Liver (tissue), 3 donors: Measurements from ENCODE around the gene CCR4.

Source experiments
- ATF3 ChIP-seq: IDR thresholded peaks from 2 replicates; pipeline ENCODE4 v1.6.1; 2016; ENCODE audit warnings: antibody characterized with exemption
- EGR1 ChIP-seq, 2 donors: IDR thresholded peaks; 2 replicates each; pipeline ENCODE4 v1.6.1; 2016 to 2018; ENCODE audit warnings: antibody characterized with exemption in 2 of 2, low read depth in 2 of 2
- GABPA ChIP-seq, 2 donors: IDR thresholded peaks in 1 of 2; conservative IDR thresholded peaks in 1 of 2; 2 replicates each; pipeline ENCODE4 v1.6.1; 2016; ENCODE audit warnings: antibody characterized with exemption in 2 of 2, mild to moderate bottlenecking in 1 of 2, moderate library complexity in 1 of 2
- HNF4G ChIP-seq: IDR thresholded peaks from 2 replicates; pipeline ENCODE4 v1.6.1; 2016; ENCODE audit warnings: antibody characterized with exemption
- JUND ChIP-seq, 2 donors: IDR thresholded peaks; 2 replicates each; pipeline ENCODE4 v1.6.1; 2016; ENCODE audit warnings: antibody characterized with exemption in 2 of 2
- NR2F2 ChIP-seq: IDR thresholded peaks from 2 replicates; pipeline ENCODE4 v1.6.1; 2016; ENCODE audit warnings: antibody characterized with exemption
- SP1 ChIP-seq: IDR thresholded peaks from 2 replicates; pipeline ENCODE4 v1.6.1; 2018; ENCODE audit warnings: antibody characterized with exemption, mild to moderate bottlenecking
- TAF1 ChIP-seq: conservative IDR thresholded peaks from 2 replicates; pipeline ENCODE4 v1.6.1; 2016; ENCODE audit warnings: antibody characterized with exemption, mild to moderate bottlenecking
- YY1 ChIP-seq: IDR thresholded peaks from 2 replicates; pipeline ENCODE4 v1.6.1; 2016; ENCODE audit warnings: antibody characterized with exemption, mild to moderate bottlenecking
- ZBTB33 ChIP-seq: IDR thresholded peaks from 2 replicates; pipeline ENCODE4 v1.6.1; 2016; ENCODE audit warnings: antibody characterized with exemption
- TF ChIP-seq, protein P1 (sequence below): fragments of 150-350 bp; IDR thresholded peaks from 2 replicates; pipeline ENCODE4 v1.5.1; 2017; ENCODE audit warnings: improper control_type of control experiment, low read depth, low read length; ENCODE audit not compliant: missing input control
- TF ChIP-seq, protein P2 (sequence below): IDR thresholded peaks from 2 replicates; pipeline ENCODE4 v1.6.1; 2016; ENCODE audit warnings: antibody characterized with exemption, mild to moderate bottlenecking
- donor health status: healthy.
- donor health status: healthy.

DNA sequence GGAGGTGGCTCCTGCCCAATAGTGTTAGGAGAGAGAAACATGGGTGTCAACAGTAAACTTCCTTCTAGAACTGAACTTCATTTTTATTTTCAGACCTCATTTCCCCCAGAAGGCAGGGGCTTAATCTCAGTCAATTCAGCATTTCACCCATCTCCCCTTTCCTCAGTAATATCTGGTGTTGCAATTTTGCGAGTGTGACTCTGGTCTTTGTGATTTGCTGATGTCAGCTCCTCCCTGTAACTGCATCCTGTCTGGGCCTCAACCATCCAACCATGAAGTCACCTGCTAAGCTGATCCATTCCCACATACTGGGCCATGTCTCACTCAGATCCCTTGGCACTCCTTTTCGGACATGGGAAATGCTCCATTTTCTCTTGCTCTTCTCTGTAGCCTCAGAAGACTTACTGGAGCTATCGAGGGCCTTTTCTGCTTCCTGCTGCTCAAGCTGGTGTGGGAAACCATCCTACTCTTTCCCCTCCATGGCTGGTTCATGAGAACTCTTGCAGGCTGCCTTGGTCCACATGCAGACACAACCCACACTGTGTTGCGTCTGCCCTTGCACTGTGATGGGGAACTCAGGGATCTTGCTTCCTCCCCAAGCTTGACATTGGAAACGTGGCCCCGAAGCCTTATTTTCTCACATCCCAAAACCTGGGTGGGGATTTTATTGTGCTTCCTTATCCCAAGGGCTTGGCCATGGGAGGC lies 24.6 kb downstream of the CCR4 start:
- TF ChIP-seq, protein P1, sequence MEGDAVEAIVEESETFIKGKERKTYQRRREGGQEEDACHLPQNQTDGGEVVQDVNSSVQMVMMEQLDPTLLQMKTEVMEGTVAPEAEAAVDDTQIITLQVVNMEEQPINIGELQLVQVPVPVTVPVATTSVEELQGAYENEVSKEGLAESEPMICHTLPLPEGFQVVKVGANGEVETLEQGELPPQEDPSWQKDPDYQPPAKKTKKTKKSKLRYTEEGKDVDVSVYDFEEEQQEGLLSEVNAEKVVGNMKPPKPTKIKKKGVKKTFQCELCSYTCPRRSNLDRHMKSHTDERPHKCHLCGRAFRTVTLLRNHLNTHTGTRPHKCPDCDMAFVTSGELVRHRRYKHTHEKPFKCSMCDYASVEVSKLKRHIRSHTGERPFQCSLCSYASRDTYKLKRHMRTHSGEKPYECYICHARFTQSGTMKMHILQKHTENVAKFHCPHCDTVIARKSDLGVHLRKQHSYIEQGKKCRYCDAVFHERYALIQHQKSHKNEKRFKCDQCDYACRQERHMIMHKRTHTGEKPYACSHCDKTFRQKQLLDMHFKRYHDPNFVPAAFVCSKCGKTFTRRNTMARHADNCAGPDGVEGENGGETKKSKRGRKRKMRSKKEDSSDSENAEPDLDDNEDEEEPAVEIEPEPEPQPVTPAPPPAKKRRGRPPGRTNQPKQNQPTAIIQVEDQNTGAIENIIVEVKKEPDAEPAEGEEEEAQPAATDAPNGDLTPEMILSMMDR, result no peak
- TF ChIP-seq JUND (IDR thresholded peaks at IDR 0.05), result no peak
- TF ChIP-seq SP1, result no peak
- no peak for TF ChIP-seq GABPA (IDR thresholded peaks at IDR 0.05 in 1 of 2, conservative IDR thresholded peaks at IDR 0.05 in 1 of 2)
- TF ChIP-seq TAF1, result no peak
- no peak for TF ChIP-seq EGR1 (IDR thresholded peaks at IDR 0.05; ENCODE audit: low read depth in 2 of 2)
- TF ChIP-seq YY1, result no peak
- TF ChIP-seq ZBTB33, result no peak
- TF ChIP-seq, protein P2, sequence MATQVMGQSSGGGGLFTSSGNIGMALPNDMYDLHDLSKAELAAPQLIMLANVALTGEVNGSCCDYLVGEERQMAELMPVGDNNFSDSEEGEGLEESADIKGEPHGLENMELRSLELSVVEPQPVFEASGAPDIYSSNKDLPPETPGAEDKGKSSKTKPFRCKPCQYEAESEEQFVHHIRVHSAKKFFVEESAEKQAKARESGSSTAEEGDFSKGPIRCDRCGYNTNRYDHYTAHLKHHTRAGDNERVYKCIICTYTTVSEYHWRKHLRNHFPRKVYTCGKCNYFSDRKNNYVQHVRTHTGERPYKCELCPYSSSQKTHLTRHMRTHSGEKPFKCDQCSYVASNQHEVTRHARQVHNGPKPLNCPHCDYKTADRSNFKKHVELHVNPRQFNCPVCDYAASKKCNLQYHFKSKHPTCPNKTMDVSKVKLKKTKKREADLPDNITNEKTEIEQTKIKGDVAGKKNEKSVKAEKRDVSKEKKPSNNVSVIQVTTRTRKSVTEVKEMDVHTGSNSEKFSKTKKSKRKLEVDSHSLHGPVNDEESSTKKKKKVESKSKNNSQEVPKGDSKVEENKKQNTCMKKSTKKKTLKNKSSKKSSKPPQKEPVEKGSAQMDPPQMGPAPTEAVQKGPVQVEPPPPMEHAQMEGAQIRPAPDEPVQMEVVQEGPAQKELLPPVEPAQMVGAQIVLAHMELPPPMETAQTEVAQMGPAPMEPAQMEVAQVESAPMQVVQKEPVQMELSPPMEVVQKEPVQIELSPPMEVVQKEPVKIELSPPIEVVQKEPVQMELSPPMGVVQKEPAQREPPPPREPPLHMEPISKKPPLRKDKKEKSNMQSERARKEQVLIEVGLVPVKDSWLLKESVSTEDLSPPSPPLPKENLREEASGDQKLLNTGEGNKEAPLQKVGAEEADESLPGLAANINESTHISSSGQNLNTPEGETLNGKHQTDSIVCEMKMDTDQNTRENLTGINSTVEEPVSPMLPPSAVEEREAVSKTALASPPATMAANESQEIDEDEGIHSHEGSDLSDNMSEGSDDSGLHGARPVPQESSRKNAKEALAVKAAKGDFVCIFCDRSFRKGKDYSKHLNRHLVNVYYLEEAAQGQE, result no peak
- no peak for TF ChIP-seq NR2F2
- no peak for TF ChIP-seq HNF4G
- no peak for TF ChIP-seq ATF3
